ENCODE data around the gene CAPN10. TPM values are rescaled to one million over a fixed set of nuclear protein-coding genes. Genes with fewer than 3 reads are reported as not detected.

The CAPN10 gene
- total and polyA plus RNA-seq, 2 donors (not counting 3 experiments of a cell fraction or from before 2014, with no cell fraction given), result 25.2 to 39.9 TPM

DNA sequence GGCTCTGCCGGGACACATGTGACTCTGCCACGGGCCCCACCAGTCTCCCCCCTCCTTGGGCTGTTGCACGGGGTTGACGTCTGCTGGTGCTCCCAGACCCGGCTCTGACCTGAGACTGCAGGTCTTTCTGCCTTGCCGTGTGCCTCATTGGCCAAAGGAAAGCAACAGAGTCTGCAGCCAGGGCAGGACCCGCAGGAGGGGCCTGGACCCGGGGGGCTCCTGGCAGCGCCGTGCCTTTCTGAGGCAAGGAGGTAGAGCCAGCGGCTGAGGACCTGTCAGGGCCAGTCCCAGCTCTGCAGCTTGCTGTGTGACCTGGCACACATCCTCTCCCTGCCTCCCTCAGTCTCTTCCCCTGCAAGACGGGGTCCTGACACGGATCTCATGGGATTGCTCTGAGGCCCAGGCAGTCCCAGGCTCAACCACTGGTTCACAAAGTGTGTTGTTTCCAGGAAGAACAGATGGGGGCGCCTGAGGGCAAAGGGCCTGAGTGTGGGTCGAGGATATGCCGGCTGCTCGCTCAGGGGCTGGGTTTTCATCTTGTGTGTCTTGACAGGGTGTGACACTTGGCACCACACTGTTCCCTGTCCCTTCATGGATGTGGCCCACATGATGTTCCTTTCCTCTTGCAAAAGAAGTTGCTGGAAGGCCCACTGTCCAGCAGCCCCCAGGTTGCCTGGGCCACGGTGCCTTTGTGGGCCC, 9.0 kb downstream of the CAPN10 start:
- intact Hi-C loops (cut with micrococcal nuclease) (no loop called here), dilution Hi-C loops (cut with MboI; ENCODE audit: extremely low pct_ligation_motif_present, low sequenced_read_pairs) (no loop called here)
- ChIA-PET CTCF (interaction anchor here (2.0 kb wide), 1 partner anchor 9 kb away, joined by 5 read pairs; the partner anchor contains the start of gene CAPN10), POLR2A (no interaction called here)
- no peak for FAIRE-seq
- peaks cover 2 to 25% of the 10 kb centered on the region in 2 experiments for H3K36me3 ChIP-seq (ENCODE audit: control insufficient read depth in 2 of 2, extremely low read depth in 1 of 2, insufficient read depth in 2 of 2, low read length in 2 of 2)
- no peaks in the 10 kb centered on the region for H4K20me1 ChIP-seq (replicated peaks; ENCODE audit: control insufficient read depth, extremely low read depth, insufficient read depth, low read length)
- no peaks in the 10 kb centered on the region for H3K27me3 ChIP-seq (ENCODE audit: control insufficient read depth in 2 of 2, insufficient read depth in 2 of 2, low read length in 2 of 2)
- no peaks in the 10 kb centered on the region for H3K9me1 ChIP-seq (replicated peaks; ENCODE audit: control insufficient read depth, extremely low read depth, insufficient read depth, low read length)
- H3K79me2 ChIP-seq (ENCODE audit: control insufficient read depth, insufficient read depth, low read length), result peaks cover 8% of the 10 kb centered on the region
- no peak overlapping the region for H2AFZ ChIP-seq (ENCODE audit: low read depth, low read length)
- DNase-seq (ENCODE audit: low read depth, low spot score), result no peak
- TF ChIP-seq GATA2 (IDR thresholded peaks at IDR 0.05; ENCODE audit: insufficient read depth, insufficient read length, low read depth, low read length), result no peak
- TF ChIP-seq, protein P1, sequence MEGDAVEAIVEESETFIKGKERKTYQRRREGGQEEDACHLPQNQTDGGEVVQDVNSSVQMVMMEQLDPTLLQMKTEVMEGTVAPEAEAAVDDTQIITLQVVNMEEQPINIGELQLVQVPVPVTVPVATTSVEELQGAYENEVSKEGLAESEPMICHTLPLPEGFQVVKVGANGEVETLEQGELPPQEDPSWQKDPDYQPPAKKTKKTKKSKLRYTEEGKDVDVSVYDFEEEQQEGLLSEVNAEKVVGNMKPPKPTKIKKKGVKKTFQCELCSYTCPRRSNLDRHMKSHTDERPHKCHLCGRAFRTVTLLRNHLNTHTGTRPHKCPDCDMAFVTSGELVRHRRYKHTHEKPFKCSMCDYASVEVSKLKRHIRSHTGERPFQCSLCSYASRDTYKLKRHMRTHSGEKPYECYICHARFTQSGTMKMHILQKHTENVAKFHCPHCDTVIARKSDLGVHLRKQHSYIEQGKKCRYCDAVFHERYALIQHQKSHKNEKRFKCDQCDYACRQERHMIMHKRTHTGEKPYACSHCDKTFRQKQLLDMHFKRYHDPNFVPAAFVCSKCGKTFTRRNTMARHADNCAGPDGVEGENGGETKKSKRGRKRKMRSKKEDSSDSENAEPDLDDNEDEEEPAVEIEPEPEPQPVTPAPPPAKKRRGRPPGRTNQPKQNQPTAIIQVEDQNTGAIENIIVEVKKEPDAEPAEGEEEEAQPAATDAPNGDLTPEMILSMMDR (IDR thresholded peaks at IDR 0.05; ENCODE audit: extremely low read depth in 1 of 2, insufficient read depth in 1 of 2, low read depth in 1 of 2, low read length in 2 of 2), result peak; percentile 10 to 31
- no peak overlapping the region for H3K4me2 ChIP-seq (ENCODE audit: insufficient read depth, low read length)
- BruUV-seq (replicated peaks), result no TSS peak
- no peaks in the 10 kb centered on the region for H3K9me3 ChIP-seq (replicated peaks; ENCODE audit: control insufficient read depth, insufficient read depth, low read length)
- H3K4me3 ChIP-seq (replicated peaks in 1 of 3; ENCODE audit: insufficient read depth in 1 of 3, low read depth in 1 of 3, low read length in 3 of 3), result no peak overlapping the region
- H3K4me1 ChIP-seq (ENCODE audit: control insufficient read depth, extremely low read depth, insufficient read depth, low read length), result no peaks in the 10 kb centered on the region
- H3K27ac ChIP-seq (ENCODE audit: insufficient read depth, low read depth, low read length), result no peak overlapping the region
- H3K9ac ChIP-seq (replicated peaks; ENCODE audit: extremely low read depth, insufficient read depth, low read length), result no peak overlapping the region

DNA sequence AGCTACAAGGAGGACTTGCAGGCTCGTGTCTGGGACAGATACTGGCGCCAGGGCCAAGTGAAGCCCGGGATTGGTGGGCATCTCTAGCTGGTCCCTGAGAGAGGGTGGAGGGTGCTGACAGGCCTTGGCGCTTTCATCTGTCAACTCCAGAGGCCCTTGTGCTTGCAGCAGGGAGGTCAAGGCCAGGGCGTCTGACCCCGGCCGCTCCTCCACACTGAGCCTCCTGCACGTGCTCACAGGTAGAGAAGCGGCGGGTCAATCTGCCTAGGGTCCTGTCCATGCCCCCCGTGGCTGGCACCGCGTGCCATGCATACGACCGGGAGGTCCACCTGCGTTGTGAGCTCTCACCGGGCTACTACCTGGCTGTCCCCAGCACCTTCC, 9.5 kb downstream of the CAPN10 start:
- Histone ChIP-seq H3K9ac (replicated peaks; ENCODE audit: extremely low read depth, insufficient read depth, low read length) (no peak overlapping the region), H3K4me1 (ENCODE audit: control insufficient read depth, extremely low read depth, insufficient read depth, low read length) (no peaks in the 10 kb centered on the region), H4K20me1 (replicated peaks; ENCODE audit: control insufficient read depth, extremely low read depth, insufficient read depth, low read length) (no peaks in the 10 kb centered on the region), H3K9me1 (replicated peaks; ENCODE audit: control insufficient read depth, extremely low read depth, insufficient read depth, low read length) (no peaks in the 10 kb centered on the region), H3K79me2 (ENCODE audit: control insufficient read depth, insufficient read depth, low read length) (peaks cover 6% of the 10 kb centered on the region), H3K36me3 (ENCODE audit: control insufficient read depth in 2 of 2, extremely low read depth in 1 of 2, insufficient read depth in 2 of 2, low read length in 2 of 2) (peaks cover 2 to 21% of the 10 kb centered on the region in 2 experiments), H3K4me3 (replicated peaks in 1 of 3; ENCODE audit: insufficient read depth in 1 of 3, low read depth in 1 of 3, low read length in 3 of 3) (no peak overlapping the region), H3K27me3 (ENCODE audit: control insufficient read depth in 2 of 2, insufficient read depth in 2 of 2, low read length in 2 of 2) (no peaks in the 10 kb centered on the region), H3K4me2 (ENCODE audit: insufficient read depth, low read length) (no peak overlapping the region), H3K27ac (ENCODE audit: insufficient read depth, low read depth, low read length) (no peak overlapping the region), H2AFZ (ENCODE audit: low read depth, low read length) (no peak overlapping the region), H3K9me3 (replicated peaks; ENCODE audit: control insufficient read depth, insufficient read depth, low read length) (no peaks in the 10 kb centered on the region)
- no peak for FAIRE-seq
- no peak for DNase-seq (ENCODE audit: low read depth, low spot score)
- dilution Hi-C loops (cut with MboI; ENCODE audit: extremely low pct_ligation_motif_present, low sequenced_read_pairs) (no loop called here), intact Hi-C loops (cut with micrococcal nuclease) (no loop called here)
- no TSS peak for BruUV-seq (replicated peaks)
- ChIA-PET CTCF (interaction anchor here (2.0 kb wide), 1 partner anchor 10 kb away, joined by 5 read pairs; the partner anchor contains the start of gene CAPN10), POLR2A (no interaction called here)
- TF ChIP-seq MYC (IDR thresholded peaks at IDR 0.05; ENCODE audit: low read depth, low read length) (no peak), FOS (IDR thresholded peaks at IDR 0.05; ENCODE audit: borderline replicate concordance, insufficient read depth, low read length) (no peak), JUN (IDR thresholded peaks at IDR 0.05; ENCODE audit: borderline replicate concordance, insufficient read depth, insufficient read length, low read depth) (no peak), POLR2A (IDR thresholded peaks at IDR 0.05; ENCODE audit: low read depth, low read length) (no peak), GATA2 (IDR thresholded peaks at IDR 0.05; ENCODE audit: insufficient read depth, insufficient read length, low read depth, low read length) (no peak), EZH2 (IDR thresholded peaks at IDR 0.05; ENCODE audit: borderline replicate concordance, low read depth, low read length, severe bottlenecking) (no peak), POLR2AphosphoS5 (IDR thresholded peaks at IDR 0.05; ENCODE audit: insufficient read depth, low read depth, low read length) (no peak)
- TF ChIP-seq, protein P2, sequence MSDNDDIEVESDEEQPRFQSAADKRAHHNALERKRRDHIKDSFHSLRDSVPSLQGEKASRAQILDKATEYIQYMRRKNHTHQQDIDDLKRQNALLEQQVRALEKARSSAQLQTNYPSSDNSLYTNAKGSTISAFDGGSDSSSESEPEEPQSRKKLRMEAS (IDR thresholded peaks at IDR 0.05; ENCODE audit: insufficient read depth, insufficient read length), result no peak
- TF ChIP-seq, protein P1 (IDR thresholded peaks at IDR 0.05; ENCODE audit: extremely low read depth in 1 of 2, insufficient read depth in 1 of 2, low read depth in 1 of 2, low read length in 2 of 2), result no peak

Measured in endothelial cell of umbilical vein (primary cell).